ENCODE data around the gene PHF21A.

DNA sequence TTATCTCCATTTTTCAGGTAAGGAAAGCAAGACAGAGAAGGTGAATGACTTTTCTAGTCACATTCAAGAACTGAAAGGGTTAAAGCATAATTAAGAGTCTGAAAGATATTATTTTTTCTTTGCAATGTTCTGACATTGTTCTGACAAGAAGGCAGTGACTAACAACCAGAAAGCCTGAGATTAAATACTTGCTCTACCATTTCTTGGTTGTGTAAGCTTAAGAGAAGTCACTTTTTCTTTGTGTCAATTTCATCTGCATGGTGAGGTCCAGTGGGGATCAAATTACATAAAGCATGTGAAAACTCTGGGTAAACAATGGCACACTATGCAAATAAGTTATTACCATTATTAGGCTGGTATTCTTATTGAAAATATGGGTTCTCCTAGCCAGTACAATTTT, 73.7 kb downstream of the PHF21A start:
- no peak for TF ChIP-seq XRCC5 (optimal IDR thresholded peaks at IDR 0.05; ENCODE audit: low read length)
- no peak for TF ChIP-seq PRPF4 (IDR thresholded peaks at IDR 0.05; ENCODE audit: low read depth, low read length, poor library complexity, severe bottlenecking)
- TF ChIP-seq CREB1 (IDR thresholded peaks at IDR 0.05): no peak
- no peak for TF ChIP-seq CREB1 (CRISPR knock-in tag; IDR thresholded peaks at IDR 0.05)
- TF ChIP-seq NONO (IDR thresholded peaks at IDR 0.05): no peak
- no peak for TF ChIP-seq NONO (CRISPR knock-in tag; conservative IDR thresholded peaks at IDR 0.05)
- TF ChIP-seq POLR2AphosphoS5 (IDR thresholded peaks at IDR 0.05; ENCODE audit: low read depth, low read length): no peak
- TF ChIP-seq PATZ1 (CRISPR knock-in tag; IDR thresholded peaks at IDR 0.05): no peak
- TF ChIP-seq FOXP1 (IDR thresholded peaks at IDR 0.05): no peak
- no peak for TF ChIP-seq FOXP1 (CRISPR knock-in tag; IDR thresholded peaks at IDR 0.05)
